BLaER1 treated with 17β-estradiol and CSF1 and Interleukin-3, amounts not matched to agents 10 nM and 100 nM (cell line): ENCODE measurements around the gene SLC49A4.
A peak's percentile ranks its signal among the peaks of the same experiment; 100 is the strongest.

Experiments used
- H3K27ac ChIP-seq, 11 experiments: shearing (Covaris generic); formaldehyde crosslinking; 2 replicates each; pipeline ENCODE4 v1.8.1; 2022
- H3K27me3 ChIP-seq, 11 experiments: shearing (Covaris generic); formaldehyde crosslinking; 2 replicates each; pipeline ENCODE4 v1.8.1; 2022
- H3K36me3 ChIP-seq, 11 experiments: shearing (Covaris generic); formaldehyde crosslinking; 2 replicates each; pipeline ENCODE4 v1.8.1; 2022
- H3K4me1 ChIP-seq, 10 experiments: shearing (Covaris generic); formaldehyde crosslinking; 2 replicates each; pipeline ENCODE4 v1.8.1; 2022
- H3K4me2 ChIP-seq, 11 experiments: shearing (Covaris generic); formaldehyde crosslinking; 2 replicates each; pipeline ENCODE4 v1.8.1; 2022
- H3K4me3 ChIP-seq, 10 experiments: shearing (Covaris generic); formaldehyde crosslinking; 2 replicates each; pipeline ENCODE4 v1.8.1; 2022
- H3K9ac ChIP-seq, 11 experiments: shearing (Covaris generic); formaldehyde crosslinking; 2 replicates each; pipeline ENCODE4 v1.8.1; 2022
- H3K9me3 ChIP-seq, 11 experiments: shearing (Covaris generic); formaldehyde crosslinking; replicated peaks in 1 of 11; 2 replicates each; pipeline ENCODE4 v1.8.1; 2022
- H4K20me1 ChIP-seq, 11 experiments: shearing (Covaris generic); formaldehyde crosslinking; 2 replicates each; pipeline ENCODE4 v1.8.1; 2022
- Cebpa-rat ChIP-seq, 11 experiments: shearing (Covaris generic); IDR thresholded peaks; 2 replicates each; pipeline ENCODE4 v1.8.1; 2022

Gene SLC49A4

DNA sequence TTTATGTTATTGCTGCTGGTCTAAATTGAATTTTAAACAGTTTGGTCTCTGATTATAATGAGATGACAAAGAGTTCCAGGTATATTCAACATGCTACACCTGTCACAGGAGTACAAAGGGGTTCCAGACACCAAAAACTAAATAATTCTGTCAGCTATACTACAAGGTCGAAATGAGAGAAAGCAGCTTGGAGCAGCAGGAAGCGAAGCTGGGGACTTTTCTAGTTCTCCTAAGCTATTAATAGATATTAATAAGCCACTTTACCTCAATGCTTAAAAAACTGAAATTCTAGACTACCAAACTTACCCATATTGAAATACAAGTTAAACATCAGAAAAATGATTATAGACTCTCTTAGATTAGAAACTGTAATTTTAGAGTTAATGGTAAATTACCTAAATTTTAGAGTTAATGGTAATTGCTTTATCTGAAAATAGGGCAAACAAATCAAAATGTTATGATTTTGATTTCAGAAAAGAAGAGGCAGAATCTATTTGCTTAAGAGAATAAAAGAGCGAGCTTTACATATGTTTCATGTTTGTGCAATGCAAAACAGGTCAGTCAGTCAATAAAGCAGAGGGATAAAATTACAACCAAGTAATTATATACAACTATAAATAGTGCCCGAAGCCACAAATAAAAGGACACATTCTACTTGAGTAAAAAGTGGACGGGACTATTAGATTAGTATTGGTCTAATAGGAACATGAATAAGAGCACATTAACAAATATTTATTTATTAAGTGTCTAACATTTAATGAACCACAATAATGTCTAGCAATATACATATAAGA lies 18.0 kb upstream of the SLC49A4 start:
- peaks cover 0 to 50% (median 0%) of the 10 kb centered on the region in 10 experiments; a peak in 7 of 20 replicates for H3K4me1 ChIP-seq
- peak overlapping the region in 2 of 11 experiments; percentile 30 to 65; a peak in 3 of 22 replicates for H3K4me2 ChIP-seq
- H3K9ac ChIP-seq: 0 out of 22 replicates have a peak overlapping the region, but pooled peaks of 1 of the 11 experiments have one; percentile 9
- no peak overlapping the region for H3K27ac ChIP-seq
- no peak overlapping the region for H3K4me3 ChIP-seq
- H3K9me3 ChIP-seq: peaks cover 7 to 10% (median 10%) of the 10 kb centered on the region in 11 experiments; a peak in 20 of 22 replicates
- no peaks in the 10 kb centered on the region for H3K27me3 ChIP-seq
- TF ChIP-seq Cebpa-rat (IDR thresholded peaks at IDR 0.05): no peak
- no peaks in the 10 kb centered on the region for H4K20me1 ChIP-seq
- peaks cover 5 to 14% (median 7%) of the 10 kb centered on the region in 11 experiments; a peak in 14 of 22 replicates for H3K36me3 ChIP-seq

DNA sequence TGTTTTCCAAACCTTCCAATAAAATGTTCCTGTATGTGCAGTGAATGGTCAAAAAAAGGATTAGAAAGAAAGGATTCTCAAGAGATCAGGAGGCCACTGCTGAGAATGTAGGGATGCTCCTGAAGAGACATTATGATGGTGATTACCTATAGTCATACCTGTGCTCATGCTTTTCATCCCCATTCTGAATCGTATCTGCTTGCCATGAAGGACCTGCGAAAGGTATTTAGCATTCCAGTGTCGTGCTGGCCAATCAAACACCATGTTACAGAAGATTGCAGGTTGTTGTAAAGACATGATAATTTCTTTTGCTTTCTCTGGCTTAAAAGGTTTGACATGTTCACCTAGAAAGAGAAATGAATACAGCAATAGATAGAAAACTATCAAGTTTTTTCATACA lies 17.3 kb upstream of the SLC49A4 start:
- Histone ChIP-seq H3K9me3 (peaks cover 7 to 15% (median 12%) of the 10 kb centered on the region in 11 experiments; a peak in 20 of 22 replicates), H3K4me2 (no peak overlapping the region), H3K4me1 (peaks cover 0 to 49% (median 0%) of the 10 kb centered on the region in 10 experiments; a peak in 7 of 20 replicates), H3K27me3 (no peaks in the 10 kb centered on the region), H3K9ac (no peak overlapping the region), H3K4me3 (no peak overlapping the region), H3K36me3 (peaks cover 5 to 14% (median 8%) of the 10 kb centered on the region in 11 experiments; a peak in 14 of 22 replicates), H3K27ac (no peak overlapping the region), H4K20me1 (no peaks in the 10 kb centered on the region)
- TF ChIP-seq Cebpa-rat (IDR thresholded peaks at IDR 0.05): no peak

DNA sequence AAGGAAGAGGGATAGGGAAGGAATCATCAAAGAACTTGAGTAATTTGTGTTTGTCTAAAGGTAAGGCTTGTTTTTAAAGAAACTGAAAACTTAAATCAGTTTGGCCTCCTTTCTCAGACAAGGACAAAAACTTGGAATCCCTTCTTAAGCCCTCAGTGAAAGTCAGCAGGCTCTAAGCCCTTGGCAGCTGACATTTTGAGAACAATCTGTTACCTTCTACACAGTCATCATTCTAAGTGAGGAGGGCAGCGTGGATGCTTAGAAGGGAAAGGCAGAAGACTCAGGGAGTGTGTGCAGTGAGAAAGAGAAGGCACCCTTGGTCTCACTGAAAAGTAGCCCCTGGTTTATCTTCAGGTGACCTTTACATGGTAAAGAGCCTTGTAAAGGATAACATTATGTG lies 12.1 kb upstream of the SLC49A4 start:
- Histone ChIP-seq H3K27ac (no peak overlapping the region), H3K9ac (no peak overlapping the region), H3K27me3 (no peaks in the 10 kb centered on the region), H4K20me1 (peaks cover 0 to 20% (median 0%) of the 10 kb centered on the region in 11 experiments; a peak in 1 of 22 replicates), H3K4me1 (no peaks in the 10 kb centered on the region), H3K9me3 (peaks cover 7 to 15% (median 12%) of the 10 kb centered on the region in 11 experiments; a peak in 20 of 22 replicates), H3K36me3 (peaks cover 7 to 37% (median 20%) of the 10 kb centered on the region in 11 experiments; a peak in 20 of 22 replicates), H3K4me2 (no peak overlapping the region), H3K4me3 (no peak overlapping the region)
- no peak for TF ChIP-seq Cebpa-rat (IDR thresholded peaks at IDR 0.05)

- no peak overlapping the region for H3K9ac ChIP-seq
- peaks cover 0 to 27% (median 0%) of the 10 kb centered on the region in 11 experiments; a peak in 1 of 22 replicates for H4K20me1 ChIP-seq
- TF ChIP-seq Cebpa-rat (IDR thresholded peaks at IDR 0.05): no peak
- no peaks in the 10 kb centered on the region for H3K27me3 ChIP-seq
- H3K36me3 ChIP-seq: peaks cover 7 to 37% (median 20%) of the 10 kb centered on the region in 11 experiments; a peak in 20 of 22 replicates
- no peak overlapping the region for H3K4me2 ChIP-seq
- no peak overlapping the region for H3K27ac ChIP-seq
- H3K9me3 ChIP-seq: peaks cover 7 to 15% (median 12%) of the 10 kb centered on the region in 11 experiments; a peak in 20 of 22 replicates
- H3K4me1 ChIP-seq: peaks cover 0 to 9% (median 0%) of the 10 kb centered on the region in 10 experiments; a peak in 2 of 20 replicates
- no peak overlapping the region for H3K4me3 ChIP-seq
These were observed 10.4 kb upstream of the SLC49A4 start for GRCh38 chr3:122784436-122784835.

DNA sequence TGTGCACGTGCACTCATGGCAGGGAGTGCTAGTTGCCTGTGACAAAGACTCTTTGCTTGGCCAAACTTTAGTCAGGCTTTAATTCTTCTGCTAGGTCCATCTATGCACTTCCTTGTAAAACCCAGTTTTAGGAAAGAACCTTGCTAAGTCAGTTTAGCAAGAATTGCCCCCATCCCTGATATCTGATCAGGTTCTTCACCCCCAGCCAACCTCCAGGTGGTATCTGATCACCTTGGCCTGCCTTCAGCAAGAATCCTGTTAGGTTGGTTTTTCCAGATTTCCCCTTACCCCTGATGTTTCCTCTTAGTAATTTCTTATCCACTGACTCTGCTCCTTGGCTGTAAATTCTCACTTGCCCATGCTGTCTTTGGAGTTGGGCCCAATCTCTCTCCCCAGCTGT lies 9.6 kb upstream of the SLC49A4 start:
- H3K4me3 ChIP-seq: no peak overlapping the region
- H3K27me3 ChIP-seq: no peaks in the 10 kb centered on the region
- no peak for TF ChIP-seq Cebpa-rat (IDR thresholded peaks at IDR 0.05)
- H3K4me1 ChIP-seq: peaks cover 0 to 17% (median 3%) of the 10 kb centered on the region in 10 experiments; a peak in 9 of 20 replicates
- peaks cover 7 to 15% (median 12%) of the 10 kb centered on the region in 11 experiments; a peak in 20 of 22 replicates for H3K9me3 ChIP-seq
- no peak overlapping the region for H3K27ac ChIP-seq
- peaks cover 0 to 27% (median 0%) of the 10 kb centered on the region in 11 experiments; a peak in 1 of 22 replicates for H4K20me1 ChIP-seq
- no peak overlapping the region for H3K4me2 ChIP-seq
- H3K36me3 ChIP-seq: peaks cover 7 to 37% (median 21%) of the 10 kb centered on the region in 11 experiments; a peak in 20 of 22 replicates
- no peak overlapping the region for H3K9ac ChIP-seq

GRCh38 chr3:122786066-122786465 lies 8.8 kb upstream of the SLC49A4 start:
- TF ChIP-seq Cebpa-rat (IDR thresholded peaks at IDR 0.05): no peak
- Histone ChIP-seq H3K4me3 (no peak overlapping the region), H3K9me3 (peaks cover 7 to 12% (median 10%) of the 10 kb centered on the region in 11 experiments; a peak in 20 of 22 replicates), H3K27ac (no peak overlapping the region), H3K27me3 (no peaks in the 10 kb centered on the region), H3K4me2 (no peak overlapping the region), H3K4me1 (peaks cover 0 to 26% (median 3%) of the 10 kb centered on the region in 10 experiments; a peak in 9 of 20 replicates), H3K36me3 (peaks cover 6 to 37% (median 21%) of the 10 kb centered on the region in 11 experiments; a peak in 20 of 22 replicates), H3K9ac (no peak overlapping the region), H4K20me1 (peaks cover 0 to 27% (median 0%) of the 10 kb centered on the region in 11 experiments; a peak in 1 of 22 replicates)

DNA sequence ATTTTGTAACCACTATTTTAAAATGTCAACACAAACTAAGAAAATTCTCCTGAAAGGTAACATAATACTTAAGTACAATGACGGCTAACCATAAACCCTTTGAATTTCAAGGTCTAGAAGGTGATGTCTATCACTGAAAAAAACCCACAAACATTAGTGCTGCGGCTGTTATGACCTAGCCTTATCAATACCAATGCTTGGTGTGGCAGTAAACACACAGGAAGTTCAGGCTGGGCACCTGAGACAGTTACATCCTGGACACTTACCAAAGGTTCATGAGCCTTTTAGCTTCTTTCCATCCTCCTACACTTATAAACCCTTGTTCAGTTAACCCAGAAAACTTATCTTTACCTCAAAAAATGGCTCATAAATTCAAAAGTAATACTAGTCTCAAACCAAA lies 7.0 kb upstream of the SLC49A4 start:
- Histone ChIP-seq H3K4me3 (no peak overlapping the region), H3K27me3 (no peaks in the 10 kb centered on the region), H3K9ac (no peak overlapping the region), H4K20me1 (peaks cover 0 to 27% (median 0%) of the 10 kb centered on the region in 11 experiments; a peak in 1 of 22 replicates), H3K9me3 (no peaks in the 10 kb centered on the region), H3K36me3 (peaks cover 6 to 30% (median 15%) of the 10 kb centered on the region in 11 experiments; a peak in 17 of 22 replicates), H3K27ac (no peak overlapping the region), H3K4me2 (no peak overlapping the region), H3K4me1 (peaks cover 8 to 44% (median 12%) of the 10 kb centered on the region in 10 experiments)
- TF ChIP-seq Cebpa-rat (IDR thresholded peaks at IDR 0.05): no peak

- H3K9me3 ChIP-seq: no peaks in the 10 kb centered on the region
- H3K4me3 ChIP-seq: no peak overlapping the region
- TF ChIP-seq Cebpa-rat (IDR thresholded peaks at IDR 0.05): no peak
- no peak overlapping the region for H3K27ac ChIP-seq
- H4K20me1 ChIP-seq: peaks cover 0 to 27% (median 0%) of the 10 kb centered on the region in 11 experiments; a peak in 1 of 22 replicates
- peak overlapping the region in 3 of 11 experiments; percentile 20 to 46 (median 35); a peak in 5 of 22 replicates for H3K4me2 ChIP-seq
- H3K4me1 ChIP-seq: peaks cover 14 to 45% (median 22%) of the 10 kb centered on the region in 10 experiments
- H3K27me3 ChIP-seq: no peaks in the 10 kb centered on the region
- H3K9ac ChIP-seq: no peak overlapping the region
- peaks cover 6 to 19% (median 13%) of the 10 kb centered on the region in 11 experiments; a peak in 16 of 22 replicates for H3K36me3 ChIP-seq
These were observed 5.1 kb upstream of the SLC49A4 start for GRCh38 chr3:122789585-122790273.
